ENCODE measurements around the gene OR1S2.
"Not testable (repeated sequence)": the region's sequence is repeated elsewhere in the genome, so short reads cannot be mapped to it uniquely, and the experiment has no call there.

Gene OR1S2, protein sequence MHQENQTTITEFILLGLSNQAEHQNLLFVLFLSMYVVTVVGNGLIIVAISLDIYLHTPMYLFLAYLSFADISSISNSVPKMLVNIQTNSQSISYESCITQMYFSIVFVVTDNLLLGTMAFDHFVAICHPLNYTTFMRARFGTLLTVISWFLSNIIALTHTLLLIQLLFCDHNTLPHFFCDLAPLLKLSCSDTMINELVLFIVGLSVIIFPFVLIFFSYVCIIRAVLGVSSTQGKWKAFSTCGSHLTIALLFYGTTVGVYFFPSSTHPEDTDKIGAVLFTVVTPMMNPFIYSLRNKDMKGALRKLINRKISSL

DNA sequence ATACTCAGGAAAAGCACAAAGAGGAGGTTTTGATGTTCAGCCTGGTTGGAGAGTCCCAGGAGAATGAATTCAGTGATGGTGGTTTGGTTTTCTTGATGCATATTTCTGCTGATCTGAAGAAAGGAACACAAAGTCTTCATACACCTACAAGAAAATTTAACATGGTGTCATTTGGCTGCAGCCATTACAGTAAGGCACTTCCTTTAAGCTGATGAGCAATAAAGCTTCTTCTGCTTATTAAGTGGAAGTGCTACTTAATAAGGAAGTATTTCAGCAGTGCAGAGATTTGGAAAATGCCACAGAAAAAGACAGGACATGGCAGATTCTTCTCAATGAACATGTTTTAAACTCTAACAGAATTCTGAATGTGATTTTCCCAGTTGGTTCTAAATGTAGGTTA is at the start of gene OR1S2:
Gene OR1S2 (minus strand): TSS at position 101 of the 400 bp plus-strand sequence. CDS start 0 bp downstream, at position 101.
- DNase-seq, result no peak

DNA sequence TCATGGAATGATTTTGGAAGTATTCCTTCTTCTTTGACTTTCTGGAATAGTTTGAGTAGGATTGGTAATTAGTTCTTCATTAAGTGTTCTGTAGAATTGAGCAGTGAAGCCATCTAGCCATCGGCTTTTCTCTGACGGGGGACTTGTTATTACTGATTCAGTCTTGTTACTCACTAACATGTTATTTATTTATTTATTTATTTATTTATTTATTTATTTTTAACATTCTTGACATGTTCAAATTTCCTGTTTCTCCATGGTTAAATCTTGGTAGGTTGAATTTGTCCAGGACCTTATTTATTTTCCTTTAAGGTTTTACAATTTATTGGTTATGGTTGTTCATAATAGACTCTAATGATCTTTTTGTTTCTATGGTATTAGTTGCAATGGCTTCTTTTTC is 40.0 kb upstream of the OR1S2 start:
- DNase-seq, result no peak

DNA sequence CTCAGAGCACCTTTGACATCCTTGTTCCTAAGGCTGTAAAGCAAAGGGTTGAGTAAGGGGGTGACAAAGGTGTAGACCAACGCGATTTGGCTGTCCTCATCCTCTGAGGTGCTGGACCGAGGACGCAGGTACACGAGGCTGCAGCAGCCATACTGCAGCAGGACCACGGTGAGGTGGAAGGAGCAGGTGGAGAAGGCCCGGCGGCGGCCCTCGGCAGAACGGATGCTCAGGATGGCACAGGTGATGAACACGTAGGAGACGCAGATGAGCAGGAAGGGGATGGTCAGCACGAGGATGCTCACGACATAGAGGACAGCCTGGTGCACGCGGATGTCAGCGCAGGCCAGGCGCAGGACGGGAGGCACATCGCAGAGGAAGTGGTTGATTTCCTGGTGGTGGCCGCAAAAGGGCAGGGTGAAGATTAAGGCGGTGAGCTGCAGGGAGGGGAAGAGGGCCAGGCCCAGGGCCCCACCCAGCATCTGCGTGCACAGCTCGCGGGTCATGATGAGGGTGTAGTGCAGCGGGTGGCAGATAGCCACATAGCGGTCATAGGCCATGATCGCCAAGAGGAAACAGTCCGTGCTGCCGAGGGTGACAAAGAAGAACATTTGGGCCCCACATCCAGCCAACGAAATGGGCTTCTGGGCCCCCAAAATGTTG is 24.1 kb upstream of the OR1S2 start:
- DNase-seq, result no peak

DNA sequence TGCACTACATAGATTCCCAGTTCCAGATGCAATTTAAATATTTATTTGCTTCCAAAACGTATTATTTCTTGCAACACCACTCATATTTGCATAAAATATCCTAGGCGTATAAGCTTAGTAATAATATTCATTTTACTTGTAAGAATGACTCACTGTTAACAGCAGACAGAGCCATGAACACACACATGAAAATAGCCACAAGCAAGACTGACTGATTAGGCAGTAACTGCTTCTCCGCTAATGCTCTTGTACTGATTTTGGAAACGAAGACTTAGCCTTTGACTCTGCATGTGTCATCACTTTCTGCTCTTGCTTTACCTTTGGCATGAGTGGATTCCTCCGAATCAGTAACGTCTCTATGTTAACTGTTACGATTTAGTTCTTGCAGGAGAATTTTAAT is 18.8 kb upstream of the OR1S2 start:
- no peak for DNase-seq

DNA sequence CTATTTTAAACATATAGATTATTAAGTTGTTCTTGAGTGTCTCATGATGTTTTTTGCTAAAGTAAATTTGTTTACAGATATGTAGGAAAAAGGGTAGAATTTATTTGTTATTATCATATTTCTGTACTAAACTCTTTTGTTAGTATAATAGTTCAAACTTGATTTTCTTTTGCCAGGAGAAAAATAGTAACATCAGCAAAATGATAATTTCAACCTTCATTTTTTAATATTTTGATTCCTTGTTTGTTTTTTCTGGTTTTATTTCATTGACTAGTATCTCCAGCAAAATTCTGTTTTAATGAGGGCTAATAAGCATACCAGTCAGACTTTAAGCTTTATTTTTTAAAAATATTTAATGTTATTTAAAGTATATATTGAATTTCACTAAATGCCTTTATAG is 12.5 kb upstream of the OR1S2 start:
- no peak for DNase-seq

DNA sequence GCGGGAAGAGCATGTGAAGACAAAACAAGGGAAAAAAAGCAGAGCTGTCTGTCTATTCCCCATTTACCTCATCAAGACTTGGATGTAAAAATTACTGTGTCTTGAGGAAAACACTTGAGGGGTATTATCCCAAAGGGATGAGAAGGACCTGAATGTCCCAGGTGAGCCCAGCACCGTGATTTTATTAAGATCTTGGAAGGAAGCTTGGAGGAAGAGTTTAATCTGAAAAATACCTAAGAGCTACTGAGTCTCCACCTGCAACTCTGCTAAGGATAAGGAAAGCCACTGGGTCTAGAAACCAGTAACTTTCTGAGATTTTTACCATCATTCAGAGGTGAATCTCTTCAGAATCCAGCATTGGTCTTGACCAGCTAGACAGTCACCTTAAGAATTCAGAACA is 8.5 kb upstream of the OR1S2 start, which contains the start of gene OR1S1:
Gene OR1S1 (plus strand): TSS at position 301 of the 400 bp plus-strand sequence.
- not testable (repeated sequence) for DNase-seq

DNA sequence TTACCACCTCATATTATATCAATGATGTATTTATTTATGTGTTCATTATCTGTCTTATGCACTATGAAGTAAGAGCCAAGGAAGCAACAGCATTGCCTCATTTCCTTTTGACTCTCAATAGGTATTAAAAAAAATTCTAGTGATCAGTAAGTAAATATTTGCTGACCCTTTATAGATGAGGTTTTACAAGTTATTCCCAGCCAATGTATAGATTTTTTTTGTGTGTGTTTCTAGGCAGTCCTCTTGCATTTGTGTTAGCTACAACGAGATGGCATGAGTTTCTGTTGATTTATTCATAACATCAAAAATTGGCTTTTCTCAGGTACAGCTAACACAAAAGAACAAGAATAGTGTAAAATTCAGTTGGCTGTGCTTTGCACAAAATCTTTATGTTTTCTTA is 4.7 kb downstream of the OR1S2 start:
- no peak for DNase-seq

DNA sequence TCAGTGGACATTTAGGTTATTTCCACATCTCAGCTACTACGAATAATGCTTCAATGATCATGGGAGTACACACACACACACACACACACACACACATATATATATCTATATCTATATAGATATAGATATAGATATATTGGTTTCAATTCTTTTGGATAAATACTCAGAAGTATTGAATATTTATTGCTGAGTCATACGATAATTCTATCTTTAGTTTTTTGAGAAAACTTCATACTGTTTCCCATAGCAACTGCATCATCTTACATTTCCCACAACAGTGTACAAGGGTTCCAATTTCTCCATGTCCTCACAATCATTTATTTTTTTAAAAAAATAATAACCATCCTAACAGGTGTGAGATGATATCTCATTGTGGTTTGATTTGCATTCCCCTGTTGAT is 8.0 kb downstream of the OR1S2 start:
- no peak for DNase-seq

DNA sequence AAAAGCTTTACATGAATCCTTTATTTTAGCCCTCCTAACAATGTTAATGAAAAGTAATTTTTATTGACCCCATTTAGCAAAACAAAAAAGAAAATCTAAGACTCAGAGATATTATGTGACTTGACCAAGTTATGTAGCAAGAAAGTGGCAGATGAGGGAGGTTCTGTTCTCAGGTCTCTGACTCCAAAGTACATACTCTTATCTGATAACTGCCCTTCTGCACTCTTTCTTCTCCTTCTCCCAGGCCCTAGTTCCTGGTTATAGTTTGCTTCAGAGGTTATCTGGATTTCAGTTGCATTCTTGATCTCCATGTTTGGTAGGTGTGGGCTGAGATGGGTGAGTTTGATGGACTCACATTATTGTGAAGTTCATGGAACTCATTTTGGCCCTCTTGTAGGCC is 10.6 kb downstream of the OR1S2 start:
- no peak for DNase-seq

DNA sequence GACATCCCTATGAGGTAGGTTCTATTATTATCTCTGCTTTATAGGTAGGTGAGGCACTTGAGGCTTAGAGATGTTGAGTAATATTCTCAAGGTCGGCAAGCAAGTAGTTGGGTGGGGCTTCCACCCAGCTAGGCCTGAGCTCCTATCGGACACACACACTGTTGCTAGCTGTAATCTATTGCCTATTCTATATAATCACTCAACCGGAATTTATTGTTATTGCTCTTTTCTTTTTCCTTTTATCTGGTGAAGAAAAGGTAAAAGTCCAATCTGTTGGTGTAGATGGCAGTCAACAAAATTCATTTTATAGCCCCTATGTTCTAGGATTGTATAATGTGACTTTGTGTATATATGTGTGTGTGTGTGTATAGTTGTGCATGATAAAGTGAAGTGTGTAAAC is 11.7 kb downstream of the OR1S2 start:
- no peak for DNase-seq

DNA sequence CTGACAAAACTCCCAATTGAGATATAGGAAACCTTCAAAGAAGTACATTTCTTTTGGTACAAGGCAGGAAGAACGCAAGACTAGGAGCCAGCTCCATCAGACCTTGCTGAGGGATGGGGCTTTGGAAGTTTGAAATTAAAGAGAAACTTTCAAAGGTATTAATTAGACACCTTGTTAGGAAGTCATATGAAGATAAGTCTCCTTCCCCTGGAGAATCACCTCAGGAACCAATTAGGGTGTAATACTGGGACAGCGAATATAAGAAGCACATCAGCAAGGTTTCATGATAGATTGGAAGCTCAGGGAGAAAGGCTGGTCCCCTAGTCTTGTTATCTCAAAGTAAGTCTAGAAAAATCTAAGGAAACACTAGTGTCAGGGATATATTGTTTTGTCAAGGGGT is 15.2 kb downstream of the OR1S2 start, which contains the start of gene OR9Q2:
Gene OR9Q2 (plus strand): TSS at position 301 of the 400 bp plus-strand sequence. CDS start 1,421 bp downstream, outside the sequence.
- DNase-seq, result no peak

DNA sequence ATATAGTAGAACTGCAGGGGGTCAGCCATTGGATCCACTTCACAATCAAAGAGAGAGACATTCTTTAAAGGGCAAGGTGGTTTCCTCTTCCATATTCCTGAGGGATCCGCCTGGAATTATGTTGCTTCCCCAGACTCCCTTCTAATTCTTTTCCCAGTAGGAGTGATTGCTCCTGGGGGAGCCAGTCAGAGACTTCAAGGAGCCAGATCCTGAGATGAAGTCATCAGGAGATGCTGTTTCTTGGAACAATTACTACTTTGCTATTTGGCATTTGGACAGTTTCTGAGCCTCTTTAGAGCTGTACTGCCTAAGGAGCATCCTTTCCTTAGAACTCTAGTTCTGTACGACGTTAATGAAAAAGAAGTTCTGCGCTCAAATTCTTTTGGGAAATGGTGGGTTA is 17.0 kb downstream of the OR1S2 start:
- no peak for DNase-seq

DNA sequence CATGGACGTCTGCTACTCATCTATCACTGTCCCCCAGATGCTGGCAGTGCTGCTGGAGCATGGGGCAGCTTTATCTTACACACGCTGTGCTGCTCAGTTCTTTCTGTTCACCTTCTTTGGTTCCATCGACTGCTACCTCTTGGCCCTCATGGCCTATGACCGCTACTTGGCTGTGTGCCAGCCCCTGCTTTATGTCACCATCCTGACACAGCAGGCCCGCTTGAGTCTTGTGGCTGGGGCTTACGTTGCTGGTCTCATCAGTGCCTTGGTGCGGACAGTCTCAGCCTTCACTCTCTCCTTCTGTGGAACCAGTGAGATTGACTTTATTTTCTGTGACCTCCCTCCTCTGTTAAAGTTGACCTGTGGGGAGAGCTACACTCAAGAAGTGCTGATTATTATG is 24.3 kb downstream of the OR1S2 start:
- no peak for DNase-seq

DNA sequence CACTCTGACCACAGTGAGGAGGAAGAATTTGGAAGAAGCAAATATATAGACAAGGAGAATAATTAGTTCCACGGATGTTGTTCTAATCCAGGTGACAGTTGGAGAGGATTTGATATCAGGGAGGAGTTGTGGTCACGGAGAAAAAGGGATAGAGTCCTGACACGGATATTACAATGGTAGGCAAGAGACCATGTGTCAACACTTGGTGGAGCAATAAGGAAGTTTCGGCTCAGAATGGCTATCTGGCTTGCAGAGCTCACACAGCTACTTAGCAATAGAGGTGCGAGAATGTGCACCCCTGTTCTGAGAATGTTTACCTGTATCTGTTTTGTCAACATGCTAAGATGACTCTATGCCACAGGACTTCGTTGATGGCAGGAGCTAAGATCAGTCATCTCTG is 25.5 kb downstream of the OR1S2 start:
- DNase-seq, result no peak

DNA sequence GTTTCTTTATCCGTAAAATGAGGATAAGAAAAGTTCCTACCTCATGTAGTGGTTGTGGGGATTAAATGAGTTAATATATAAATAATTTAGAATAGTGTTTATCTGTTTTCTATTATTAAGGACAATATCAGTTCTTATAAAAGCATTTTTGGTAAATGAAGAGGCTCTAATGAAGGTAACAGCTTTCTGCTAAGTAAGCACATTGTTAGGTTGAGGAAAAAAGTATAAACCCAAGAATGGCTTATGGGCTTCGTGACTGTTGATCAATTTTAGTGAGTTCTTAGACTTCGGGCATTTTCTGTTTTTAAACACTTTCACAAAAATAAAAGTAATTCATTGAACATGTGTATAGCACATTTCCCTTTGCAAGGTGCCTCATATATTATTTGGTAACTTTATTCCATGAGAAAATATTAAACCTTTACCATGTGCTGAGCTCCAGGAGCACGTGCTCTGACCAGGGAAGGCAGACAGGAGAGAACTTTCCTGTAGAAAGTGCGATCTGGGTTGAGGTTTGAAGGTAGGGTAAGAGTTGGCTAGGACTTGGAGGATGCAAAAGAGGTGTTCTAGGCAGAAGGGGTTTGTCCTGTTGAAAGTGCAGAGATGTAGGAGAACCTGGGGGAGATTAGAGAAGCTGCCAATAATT is 26.4 kb downstream of the OR1S2 start:
- DNase-seq, result no peak

DNA sequence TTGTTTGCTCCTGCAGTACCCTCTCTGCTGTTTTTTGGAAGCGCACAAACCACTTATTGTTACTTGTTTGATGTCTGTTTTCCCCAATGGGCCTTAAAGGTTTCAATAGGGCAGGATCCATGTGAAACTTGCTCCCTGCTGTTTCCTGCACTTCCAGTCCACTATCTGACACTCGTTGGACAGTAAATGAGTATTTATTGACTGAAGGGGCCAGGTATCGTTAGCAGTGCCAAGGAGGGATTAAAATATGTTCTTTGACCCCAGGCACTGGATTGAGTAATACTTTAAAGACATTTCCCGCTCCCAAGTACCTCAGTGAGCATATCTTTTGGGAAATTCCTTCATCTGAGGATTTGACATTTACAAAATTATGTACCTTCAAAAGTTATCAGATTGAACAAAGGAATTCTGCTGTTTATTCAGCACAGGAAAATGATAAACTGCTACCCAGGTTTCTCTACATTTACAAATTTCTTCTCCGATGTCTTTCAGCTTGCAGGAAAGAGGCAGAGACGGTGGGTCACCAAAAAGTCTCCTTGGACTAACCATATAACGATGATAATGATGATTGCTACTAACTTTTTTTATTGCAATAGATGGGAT is 38.3 kb downstream of the OR1S2 start:
- no peak for DNase-seq

DNA sequence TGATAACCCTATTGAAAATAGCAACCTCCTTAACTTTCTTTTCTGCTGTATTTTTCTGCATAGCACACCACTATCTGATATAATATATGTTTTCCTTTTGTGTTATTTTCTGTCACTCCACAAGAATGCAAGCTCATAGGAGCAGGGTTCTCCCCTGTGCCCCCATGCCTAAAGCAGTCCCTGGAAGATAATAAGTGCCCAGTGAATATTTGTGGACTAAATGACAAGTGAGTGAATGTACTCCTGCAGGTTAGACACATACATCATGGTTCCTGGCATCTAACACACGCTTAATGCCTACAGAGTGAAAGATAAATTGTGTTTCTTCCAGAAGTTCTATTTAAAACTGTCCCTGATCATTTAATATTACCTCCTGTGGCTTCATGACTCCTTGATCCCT is 39.0 kb downstream of the OR1S2 start:
- no peak for DNase-seq

DNA sequence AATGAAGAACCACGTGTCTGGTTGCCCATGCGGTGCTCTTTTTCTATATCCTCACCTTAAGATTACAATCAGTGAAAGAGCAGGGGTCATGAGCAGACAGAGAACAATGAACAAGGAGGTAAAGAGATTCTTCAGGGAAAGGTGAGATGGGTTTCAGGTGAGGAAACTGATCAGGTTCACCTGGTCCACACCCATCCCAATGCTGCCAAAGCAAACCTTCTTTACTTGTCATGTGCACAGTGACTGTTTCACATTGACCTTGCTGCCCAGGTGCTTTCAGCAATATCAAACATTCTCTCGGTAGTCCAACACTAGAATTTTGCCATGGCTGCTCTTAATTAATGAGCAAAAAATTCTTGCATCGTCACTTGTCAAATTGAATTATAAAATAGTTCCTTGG is 39.6 kb downstream of the OR1S2 start:
- DNase-seq, result no peak
